ENCODE data around the gene KRT1.

DNA sequence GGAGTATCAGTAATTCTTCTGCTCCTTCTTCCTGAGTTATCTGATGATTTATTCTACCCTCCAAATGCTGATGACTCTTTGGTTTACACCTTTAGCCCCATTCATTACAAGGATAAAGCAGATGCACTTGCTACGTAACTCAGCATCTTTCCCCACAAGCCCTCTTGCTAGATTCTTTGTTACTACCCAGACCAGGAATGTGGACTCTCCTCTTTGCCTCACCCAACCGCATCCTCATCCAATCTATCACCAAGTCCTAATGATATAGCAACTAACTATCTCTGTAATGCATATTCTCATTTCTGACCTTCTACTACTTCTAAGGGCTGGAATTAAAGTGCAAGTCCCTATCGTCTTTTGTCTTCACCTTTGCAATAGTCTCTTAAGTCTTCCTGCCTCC, 9.2 kb downstream of the KRT1 start:
- TF ChIP-seq TCF12 (IDR thresholded peaks at IDR 0.05) = no peak
- no peak for TF ChIP-seq CTCF (IDR thresholded peaks at IDR 0.05)
- TF ChIP-seq SIN3A (IDR thresholded peaks at IDR 0.05; ENCODE audit: borderline replicate concordance, low read depth, low read length) = no peak
- no peak for TF ChIP-seq RAD21 (IDR thresholded peaks at IDR 0.05; ENCODE audit: low read length)
- no peak for TF ChIP-seq RFX5 (IDR thresholded peaks at IDR 0.05; ENCODE audit: low read length)
- TF ChIP-seq NRF1 (IDR thresholded peaks at IDR 0.05; ENCODE audit: low read depth, low read length) = no peak
